Vagina (tissue), 2 donors: ENCODE measurements around the gene GOLGA5. TPM values are rescaled to one million over a fixed set of nuclear protein-coding genes. Genes with fewer than 3 reads are reported as not detected.
"Not testable (repeated sequence)": the region's sequence is repeated elsewhere in the genome, so short reads cannot be mapped to it uniquely, and the experiment has no call there.

Source experiments
- DNase-seq, 2 donors: peaks; one replicate each; pipeline ENCODE4 v3.0.0-alpha.2; 2017; ENCODE audit errors: extremely low spot score in 2 of 2
- H3K27ac ChIP-seq: fragments of 200-600 bp; sonication (generic); one replicate; pipeline ENCODE4 v1.5.1; 2019
- H3K27me3 ChIP-seq: fragments of 200-600 bp; sonication (generic); one replicate; pipeline ENCODE4 v1.5.1; 2019
- H3K36me3 ChIP-seq, 2 donors: fragments of 200-600 bp; sonication (generic); one replicate each; pipeline ENCODE4 v1.5.1; 2017 to 2019
- H3K4me1 ChIP-seq: fragments of 200-600 bp; sonication (generic); one replicate; pipeline ENCODE4 v1.5.1; 2019
- H3K4me3 ChIP-seq, 2 donors: fragments of 200-600 bp; sonication (generic); 1 replicate in 1 of 2; 2 replicates in 1 of 2; pipeline ENCODE4 v1.5.1; 2016 to 2019
- H3K9me3 ChIP-seq: fragments of 200-600 bp; sonication (generic); one replicate; pipeline ENCODE4 v1.5.1; 2019
- CTCF ChIP-seq, 3 experiments: fragments of 450-650 bp in 2 of 3; fragments of 200-600 bp in 1 of 3; sonication (generic) in 1 of 3; IDR thresholded peaks; one replicate each; pipeline ENCODE4 v1.5.1; 2017 to 2019; ENCODE audit warnings: antibody characterized with exemption in 3 of 3, mild to moderate bottlenecking in 2 of 3, moderate library complexity in 2 of 3
- POLR2A ChIP-seq, 2 donors: fragments of 450-650 bp; IDR thresholded peaks; one replicate each; pipeline ENCODE4 v1.6.1; 2017; ENCODE audit warnings: antibody characterized with exemption in 2 of 2, mild to moderate bottlenecking in 2 of 2, moderate library complexity in 2 of 2
- POLR2AphosphoS5 ChIP-seq, 2 donors: sonication (generic); formaldehyde crosslinking; IDR thresholded peaks; one replicate each; pipeline ENCODE4 v1.9.0; 2017; ENCODE audit warnings: antibody characterized with exemption in 2 of 2, mild to moderate bottlenecking in 2 of 2, low read depth in 1 of 2; ENCODE audit not compliant: insufficient read depth in 1 of 2
- intact Hi-C: fragments of 100-400 bp; cut with DNase I; formaldehyde crosslinking; loops from one replicate; pipeline ENCODE4 v1.15.1; 2023
- total RNA-seq: library from RNA; depleted of rRNA; stranded (reverse); fragments of >200 nt; gene quantifications from one replicate; pipeline ENCODE4 v1.2.3, GENCODE V29; 2016

Gene GOLGA5
- 30.0 TPM for total RNA-seq

GRCh38 chr14:92793709-92794546, at the start of gene GOLGA5:
Gene GOLGA5, plus strand, starts transcription at chr14:92794305. Its CDS starts 3,133 bp downstream, at chr14:92797438.
- H3K27me3 ChIP-seq = no peaks in the 10 kb centered on the region
- peak within 1 kb of the TSS; percentile 84 for H3K27ac ChIP-seq
- peak in 1 of 2 donors; percentile 36 for TF ChIP-seq POLR2A (IDR thresholded peaks at IDR 0.05)
- peak in 1 of 3 experiments; percentile 22 for TF ChIP-seq CTCF (IDR thresholded peaks at IDR 0.05)
- peak; percentile 68 to 90 for TF ChIP-seq POLR2AphosphoS5 (IDR thresholded peaks at IDR 0.05; ENCODE audit: insufficient read depth in 1 of 2, low read depth in 1 of 2)
- H3K4me1 ChIP-seq = peaks cover 26% of the 10 kb centered on the region
- no peaks in the 10 kb centered on the region for H3K9me3 ChIP-seq
- peak within 1 kb of the TSS; percentile 89 to 92 for H3K4me3 ChIP-seq
- peak; percentile 99 for DNase-seq
- intact Hi-C loops = loop anchor here (5.0 kb wide), 1 partner anchor 47 kb away; the partner anchor contains the start of gene LGMN
- peaks cover 0 to 14% of the 10 kb centered on the region in 2 donors for H3K36me3 ChIP-seq

GRCh38 chr14:92747701-92748258, 46.3 kb upstream of the GOLGA5 start:
- Histone ChIP-seq H3K27ac (peak overlapping the region; percentile 90), H3K27me3 (no peaks in the 10 kb centered on the region), H3K36me3 (peaks cover 0 to 6% of the 10 kb centered on the region in 2 donors), H3K4me3 (peak overlapping the region; percentile 80 to 92), H3K9me3 (no peaks in the 10 kb centered on the region), H3K4me1 (peaks cover 13% of the 10 kb centered on the region)
- no peak for DNase-seq
- no peak for TF ChIP-seq POLR2AphosphoS5 (IDR thresholded peaks at IDR 0.05; ENCODE audit: insufficient read depth in 1 of 2, low read depth in 1 of 2)
- no peak for TF ChIP-seq CTCF (IDR thresholded peaks at IDR 0.05)
- no peak for TF ChIP-seq POLR2A (IDR thresholded peaks at IDR 0.05)
- intact Hi-C loops = loop anchor here (5.0 kb wide), 1 partner anchor 45 kb away; the partner anchor contains the start of gene GOLGA5

- Histone ChIP-seq H3K27ac (peak within 1 kb of the TSS; percentile 90), H3K9me3 (no peaks in the 10 kb centered on the region), H3K27me3 (no peaks in the 10 kb centered on the region), H3K36me3 (no peaks in the 10 kb centered on the region), H3K4me1 (peaks cover 13% of the 10 kb centered on the region), H3K4me3 (peak within 1 kb of the TSS; percentile 80 to 92)
- intact Hi-C loops = loop anchor here (5.0 kb wide), 1 partner anchor 44 kb away; the partner anchor contains the start of gene GOLGA5
- TF ChIP-seq CTCF (IDR thresholded peaks at IDR 0.05) (no peak), POLR2A (IDR thresholded peaks at IDR 0.05) (peak in 1 of 2 donors; percentile 94), POLR2AphosphoS5 (IDR thresholded peaks at IDR 0.05; ENCODE audit: insufficient read depth in 1 of 2, low read depth in 1 of 2) (peak; percentile 85 to 97)
- DNase-seq = peak in 1 of 2 donors; percentile 97
Observed at GRCh38 chr14:92748259-92749016, 45.7 kb upstream of the GOLGA5 start, which contains the start of gene LGMN. Gene LGMN, minus strand, starts transcription at chr14:92748627. Its CDS starts 15,841 bp downstream, at chr14:92732786.

- H3K36me3 ChIP-seq, H3K4me3 ChIP-seq, intact Hi-C loops, H3K9me3 ChIP-seq, H3K27ac ChIP-seq, DNase-seq, H3K27me3 ChIP-seq: not testable (repeated sequence)
- H3K4me1 ChIP-seq = peaks cover 13% of the 10 kb centered on the region
Observed at GRCh38 chr14:92750222-92750728, 43.8 kb upstream of the GOLGA5 start.

GRCh38 chr14:92750994-92751400, 43.1 kb upstream of the GOLGA5 start:
- H3K4me3 ChIP-seq = no peak overlapping the region
- H3K27me3 ChIP-seq = no peaks in the 10 kb centered on the region
- no peaks in the 10 kb centered on the region for H3K36me3 ChIP-seq
- intact Hi-C loops = no loop called here
- peaks cover 13% of the 10 kb centered on the region for H3K4me1 ChIP-seq
- TF ChIP-seq POLR2AphosphoS5 (IDR thresholded peaks at IDR 0.05; ENCODE audit: insufficient read depth in 1 of 2, low read depth in 1 of 2) (no peak), CTCF (IDR thresholded peaks at IDR 0.05) (no peak), POLR2A (IDR thresholded peaks at IDR 0.05) (no peak)
- DNase-seq = no peak
- H3K27ac ChIP-seq = no peak overlapping the region
- no peaks in the 10 kb centered on the region for H3K9me3 ChIP-seq
